H9 (cell line): Measurements from ENCODE around the gene GSTO1. TPM values are rescaled to one million over a fixed set of nuclear protein-coding genes. Genes with fewer than 3 reads are reported as not detected.
A peak's percentile ranks its signal among the peaks of the same experiment; 100 is the strongest.

Experiments used
- DNase-seq: peaks from one replicate; pipeline ENCODE4 v3.0.0-alpha.2; 2017
- H2AFZ ChIP-seq: one replicate; pipeline ENCODE4 v1.6.1; 2013; ENCODE audit warnings: mild to moderate bottlenecking, low read length, control low read depth, moderate library complexity
- H2AK5ac ChIP-seq: 2 replicates; pipeline ENCODE4 v1.6.1; 2013; ENCODE audit warnings: low read length, control low read depth, mixed read lengths; ENCODE audit not compliant: insufficient read length
- H2BK120ac ChIP-seq: one replicate; pipeline ENCODE4 v1.6.1; 2013; ENCODE audit warnings: low read depth, mild to moderate bottlenecking, low read length, control low read depth, inconsistent platforms; ENCODE audit not compliant: poor library complexity, severe bottlenecking
- H2BK12ac ChIP-seq: 2 replicates; pipeline ENCODE4 v1.6.1; 2013; ENCODE audit warnings: low read length, control low read depth, mixed read lengths, low read depth; ENCODE audit not compliant: insufficient read length
- H2BK15ac ChIP-seq: 2 replicates; pipeline ENCODE4 v1.6.1; 2013; ENCODE audit warnings: low read depth, low read length, control low read depth
- H2BK20ac ChIP-seq: one replicate; pipeline ENCODE4 v1.6.1; 2013; ENCODE audit warnings: low read depth, mild to moderate bottlenecking, low read length, control low read depth, inconsistent platforms; ENCODE audit not compliant: poor library complexity, severe bottlenecking
- H2BK5ac ChIP-seq: 2 replicates; pipeline ENCODE4 v1.6.1; 2013; ENCODE audit warnings: low read length, control low read depth, mixed read lengths; ENCODE audit not compliant: insufficient read length
- H3K14ac ChIP-seq: 2 replicates; pipeline ENCODE4 v1.6.1; 2013; ENCODE audit warnings: low read length, control low read depth; ENCODE audit not compliant: insufficient read depth
- H3K18ac ChIP-seq: 2 replicates; pipeline ENCODE4 v1.6.1; 2013; ENCODE audit warnings: low read depth, mild to moderate bottlenecking, mixed read lengths, low read length, control low read depth; ENCODE audit not compliant: insufficient read length
- H3K23ac ChIP-seq: 2 replicates; pipeline ENCODE4 v1.6.1; 2013; ENCODE audit warnings: low read length, control low read depth, mixed read lengths, low read depth; ENCODE audit not compliant: insufficient read length
- H3K23me2 ChIP-seq: 2 replicates; pipeline ENCODE4 v1.6.1; 2013; ENCODE audit warnings: low read depth, mild to moderate bottlenecking, mixed read lengths, low read length, control low read depth; ENCODE audit not compliant: insufficient read length, poor library complexity, severe bottlenecking
- H3K27ac ChIP-seq: 2 replicates; pipeline ENCODE4 v1.5.1; 2013; ENCODE audit warnings: low read length, control low read depth, mixed read lengths, low read depth; ENCODE audit not compliant: insufficient read length
- H3K27me3 ChIP-seq: 2 replicates; pipeline ENCODE4 v1.6.1; 2013; ENCODE audit warnings: low read length, control low read depth, inconsistent platforms; ENCODE audit not compliant: insufficient read depth
- H3K4ac ChIP-seq: 2 replicates; pipeline ENCODE4 v1.6.1; 2013; ENCODE audit warnings: low read depth, mild to moderate bottlenecking, control low read depth, inconsistent platforms, low read length, moderate library complexity
- H3K4me1 ChIP-seq: 2 replicates; pipeline ENCODE4 v1.6.1; 2013; ENCODE audit warnings: low read length, control low read depth, inconsistent platforms; ENCODE audit not compliant: insufficient read depth
- H3K4me2 ChIP-seq: 2 replicates; pipeline ENCODE4 v1.6.1; 2013; ENCODE audit warnings: low read length, control low read depth, mixed read lengths; ENCODE audit not compliant: insufficient read length, insufficient read depth
- H3K56ac ChIP-seq: 2 replicates; pipeline ENCODE4 v1.6.1; 2013; ENCODE audit warnings: low read depth, mild to moderate bottlenecking, mixed read lengths, low read length, control low read depth; ENCODE audit not compliant: insufficient read length
- H3K79me1 ChIP-seq: 2 replicates; pipeline ENCODE4 v1.6.1; 2013; ENCODE audit warnings: low read depth, mild to moderate bottlenecking, moderate library complexity, low read length, control low read depth, inconsistent platforms; ENCODE audit not compliant: insufficient read depth, poor library complexity, severe bottlenecking
- H3K79me2 ChIP-seq: 2 replicates; pipeline ENCODE4 v1.6.1; 2013; ENCODE audit warnings: low read length, control low read depth, inconsistent platforms; ENCODE audit not compliant: insufficient read depth
- H3K9ac ChIP-seq: 2 replicates; pipeline ENCODE4 v1.6.1; 2013; ENCODE audit warnings: low read length, control low read depth, mixed read lengths; ENCODE audit not compliant: insufficient read length; ENCODE audit errors: extremely low read depth
- H3K9me3 ChIP-seq: one replicate; pipeline ENCODE4 v1.6.1; 2013; ENCODE audit warnings: low read depth, low read length, inconsistent platforms; ENCODE audit not compliant: control insufficient read depth
- H3T11ph ChIP-seq: one replicate; pipeline ENCODE4 v1.6.1; 2013; ENCODE audit warnings: mild to moderate bottlenecking, low read length, control low read depth, inconsistent platforms
- H4K20me1 ChIP-seq: one replicate; pipeline ENCODE4 v1.6.1; 2013; ENCODE audit not compliant: control insufficient read depth, insufficient read length, insufficient read depth
- H4K5ac ChIP-seq: 2 replicates; pipeline ENCODE4 v1.6.1; 2013; ENCODE audit warnings: low read depth, mild to moderate bottlenecking, mixed read lengths, low read length, control low read depth; ENCODE audit not compliant: insufficient read length
- H4K8ac ChIP-seq: replicated peaks from 2 replicates; pipeline ENCODE4 v1.6.1; 2013; ENCODE audit warnings: low read length, control low read depth, mixed read lengths, low read depth; ENCODE audit not compliant: insufficient read length
- H4K91ac ChIP-seq: 2 replicates; pipeline ENCODE4 v1.6.1; 2013; ENCODE audit warnings: low read depth, mild to moderate bottlenecking, moderate library complexity, mixed read lengths, low read length, control low read depth; ENCODE audit not compliant: insufficient read length
- H3K27ac Mint-ChIP-seq, 3 experiments: 2 replicates in 2 of 3; 3 replicates in 1 of 3; pipeline ENCODE4 v1.8.0; 2020 to 2021; ENCODE audit warnings: mixed read lengths in 3 of 3, mild to moderate bottlenecking in 1 of 3, moderate library complexity in 1 of 3
- H3K27me3 Mint-ChIP-seq: 2 replicates; pipeline ENCODE4 v1.8.0; 2021; ENCODE audit warnings: low read depth, mild to moderate bottlenecking, moderate library complexity, mixed read lengths
- H3K36me3 Mint-ChIP-seq, 3 experiments: 2 replicates in 2 of 3; 3 replicates in 1 of 3; pipeline ENCODE4 v1.8.0; 2020 to 2021; ENCODE audit warnings: low read depth in 3 of 3, mixed read lengths in 3 of 3; ENCODE audit not compliant: insufficient read depth in 1 of 3
- H3K4me1 Mint-ChIP-seq, 2 experiments: 2 replicates each; pipeline ENCODE4 v1.8.0; 2020; ENCODE audit warnings: mixed read lengths in 2 of 2
- H3K4me3 Mint-ChIP-seq, 2 experiments: 2 replicates in 1 of 2; 3 replicates in 1 of 2; pipeline ENCODE4 v1.8.0; 2020 to 2021; ENCODE audit warnings: mild to moderate bottlenecking in 2 of 2, mixed read lengths in 2 of 2, moderate library complexity in 1 of 2
- H3K9me3 Mint-ChIP-seq, 2 experiments: 2 replicates in 1 of 2; 3 replicates in 1 of 2; pipeline ENCODE4 v1.8.0; 2020; ENCODE audit warnings: mild to moderate bottlenecking in 2 of 2, mixed read lengths in 2 of 2, moderate library complexity in 1 of 2
- CTCF ChIP-seq: fragments of 200-600 bp; sonication (generic); conservative IDR thresholded peaks from 3 replicates; pipeline ENCODE4 v1.8.0; 2021; ENCODE audit warnings: antibody characterized with exemption, mild to moderate bottlenecking
- WGBS: extraction: QIAGEN DNeasy Blood & Tissue Kit; methylation state at CpG from one replicate; pipeline ENCODE4 v1.1.7; 2013; ENCODE audit warnings: missing lambda C conversion rate, low lambda C conversion rate, mixed read lengths; ENCODE audit not compliant: insufficient read length; ENCODE audit errors: extremely low coverage; 5-methylcytosine and 5-hydroxymethylcytosine counted together
- total RNA-seq: library from RNA; stranded (reverse); gene quantifications from 2 replicates; pipeline ENCODE4 v1.2.1, GENCODE V29; 2021

The GSTO1 gene
- total RNA-seq, 1 experiment from 2014 or later: 114 TPM

- no peak overlapping the region for H3K56ac ChIP-seq
- no peak overlapping the region for H2BK5ac ChIP-seq
- no peaks in the 10 kb centered on the region; the same call in 1 of the 2 replicates for H3K27me3 Mint-ChIP-seq
- DNase-seq: peak; percentile 85
- no peak overlapping the region for H4K91ac ChIP-seq
- H3K9me3 Mint-ChIP-seq: peaks cover 8 to 10% of the 10 kb centered on the region in 2 experiments
- H2AFZ ChIP-seq: no peak overlapping the region
- no peaks in the 10 kb centered on the region for H3K79me1 ChIP-seq
- H3K9me3 ChIP-seq: no peaks in the 10 kb centered on the region
- H2BK12ac ChIP-seq: no peak overlapping the region
- no peak overlapping the region for H2BK120ac ChIP-seq
- no peak overlapping the region for H2BK20ac ChIP-seq
- no peak overlapping the region for H2AK5ac ChIP-seq
- peaks cover 4 to 7% (median 6%) of the 10 kb centered on the region in 3 experiments; a peak in 6 of 7 replicates for H3K36me3 Mint-ChIP-seq
- H3K27ac ChIP-seq: no peak overlapping the region
- no peaks in the 10 kb centered on the region for H3K27me3 ChIP-seq
- H3K23ac ChIP-seq: no peak overlapping the region
- no peak overlapping the region for H3K14ac ChIP-seq
- H3K79me2 ChIP-seq: no peaks in the 10 kb centered on the region
- H4K20me1 ChIP-seq: no peaks in the 10 kb centered on the region
- peaks cover 11 to 15% of the 10 kb centered on the region in 2 experiments for H3K4me1 Mint-ChIP-seq
- H3K18ac ChIP-seq: no peak overlapping the region
- H3K4me3 Mint-ChIP-seq: no peak overlapping the region
- H3K4ac ChIP-seq: no peak overlapping the region
- peak; percentile 84 for TF ChIP-seq CTCF
- no peak overlapping the region for H2BK15ac ChIP-seq
- no peak overlapping the region for H3K9ac ChIP-seq
- no peak overlapping the region for H4K8ac ChIP-seq
- no CpG with 5 or more reads among the region's 17 CpGs for WGBS
- no peak overlapping the region for H4K5ac ChIP-seq
- H3K23me2 ChIP-seq: no peaks in the 10 kb centered on the region
- no peaks in the 10 kb centered on the region for H3K4me1 ChIP-seq
- H3T11ph ChIP-seq: no peak overlapping the region
- no peak overlapping the region for H3K27ac Mint-ChIP-seq
- H3K4me2 ChIP-seq: no peak overlapping the region
Observed at GRCh38 chr10:104297697-104298660, 43.3 kb downstream of the GSTO1 start.
